ENCODE results near the gene GIPC2.
"Not testable (repeated sequence)": the region's sequence is repeated elsewhere in the genome, so short reads cannot be mapped to it uniquely, and the experiment has no call there.

GIPC2 gene

DNA sequence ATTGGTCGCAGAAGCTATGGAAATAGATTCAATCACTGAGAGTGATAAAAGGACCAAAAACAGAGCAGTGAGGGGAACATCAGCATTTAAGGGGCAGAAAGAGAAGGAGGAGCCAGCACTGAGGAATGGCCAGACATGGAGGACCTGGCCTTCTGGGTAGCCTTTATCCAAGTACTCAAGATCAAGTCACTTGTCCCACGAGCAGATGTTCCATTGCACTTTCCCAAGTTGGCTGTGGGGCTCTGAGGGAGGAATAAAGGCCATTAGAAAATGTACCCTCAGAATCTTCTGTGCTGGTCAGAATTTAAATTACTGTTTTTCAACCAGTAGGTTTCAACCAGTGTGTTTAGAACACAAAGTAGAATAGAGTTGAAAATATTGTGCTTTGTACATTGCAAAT, 55.3 kb downstream of the GIPC2 start:
- DNase-seq, result no peak

DNA sequence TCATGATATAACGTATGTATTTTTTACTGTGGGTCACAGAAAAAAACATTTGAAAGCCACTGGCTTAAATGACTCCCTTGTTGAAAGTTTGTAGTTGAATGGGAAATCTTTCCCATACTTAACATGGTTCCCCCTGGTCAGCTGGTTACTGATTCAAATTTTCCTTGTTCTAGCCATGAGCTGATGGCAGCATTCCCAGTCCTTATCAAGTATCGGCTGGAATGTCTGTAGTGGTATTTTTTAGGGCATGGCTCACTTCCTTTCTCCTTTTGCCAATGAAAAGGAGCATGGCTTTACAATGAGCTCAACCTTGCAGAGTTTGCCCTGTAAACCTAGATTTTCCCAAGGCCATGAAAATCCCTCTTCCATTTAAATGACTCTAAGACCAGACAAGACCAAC, 55.7 kb downstream of the GIPC2 start:
- no peak for DNase-seq

DNA sequence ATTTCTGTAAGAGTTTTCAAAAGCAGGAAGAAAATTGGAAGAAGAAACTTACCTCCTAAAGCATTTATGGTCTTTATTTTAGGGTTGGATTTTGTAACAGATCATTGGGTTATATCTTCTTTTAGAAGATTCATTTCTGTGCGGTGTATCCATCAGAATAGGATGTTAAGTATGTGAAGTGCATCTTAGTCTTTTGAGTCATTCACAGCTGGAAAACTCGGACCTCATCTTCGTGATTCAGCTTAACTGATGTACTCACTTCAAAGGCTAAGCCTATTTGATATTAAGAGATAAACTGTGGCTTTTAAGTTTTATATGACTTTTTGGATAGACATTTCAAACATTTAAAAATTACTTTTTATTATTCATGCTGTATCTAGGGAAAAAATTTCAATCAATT, 56.3 kb downstream of the GIPC2 start:
- no peak for DNase-seq

DNA sequence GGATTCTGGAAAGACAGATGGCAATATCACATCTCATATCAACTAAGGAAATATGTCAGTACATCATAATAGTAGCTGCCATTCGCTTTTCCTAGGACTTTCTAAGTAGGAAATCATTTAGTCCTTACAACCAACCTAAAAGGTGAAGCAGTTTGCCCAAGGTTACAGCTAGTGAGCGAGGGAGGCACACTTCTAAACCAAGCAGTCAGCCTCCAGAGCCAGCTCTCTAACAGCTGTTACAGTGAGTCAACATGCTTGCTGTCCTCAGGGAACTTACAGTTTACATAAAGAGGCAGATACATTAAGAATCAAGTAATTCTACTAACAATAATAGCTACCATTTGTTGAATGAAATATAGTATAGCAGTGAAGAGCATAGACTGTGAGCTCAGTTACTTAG, 57.1 kb downstream of the GIPC2 start:
- no peak for DNase-seq

DNA sequence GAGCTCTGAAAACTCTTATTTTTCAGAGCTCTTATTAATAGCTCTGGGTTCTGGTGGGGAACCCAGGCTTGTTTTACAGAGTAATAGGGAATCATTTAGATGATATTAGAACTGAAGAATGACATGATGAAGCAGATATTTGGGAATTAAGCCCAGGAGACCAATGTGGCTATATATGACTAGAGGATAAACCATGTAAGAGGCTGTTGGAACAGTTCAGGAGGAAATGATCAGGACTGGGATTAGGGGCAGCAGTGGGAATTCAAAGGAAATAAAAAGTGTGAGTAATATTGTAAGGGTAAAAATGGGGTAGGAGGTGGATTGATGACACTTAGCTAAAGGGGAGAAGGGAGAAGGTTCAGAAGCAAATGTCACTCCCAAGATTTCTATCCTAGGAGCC, 58.6 kb downstream of the GIPC2 start:
- no peak for DNase-seq

DNA sequence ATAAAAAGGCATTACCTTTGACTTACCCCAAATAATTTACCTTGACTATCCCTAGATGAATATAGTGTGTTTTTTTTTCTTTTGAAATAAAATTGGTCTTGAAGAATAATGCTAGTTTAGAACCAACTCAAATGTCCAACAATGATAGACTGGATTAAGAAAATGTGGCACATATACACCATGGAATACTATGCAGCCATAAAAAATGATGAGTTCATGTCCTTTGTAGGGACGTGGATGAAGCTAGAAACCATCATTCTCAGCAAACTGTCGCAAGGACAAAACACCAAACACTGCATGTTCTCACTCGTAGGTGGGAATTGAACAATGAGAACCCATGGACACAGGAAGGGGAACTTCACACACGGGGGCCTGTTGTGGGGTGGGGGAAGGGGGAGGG, 63.9 kb downstream of the GIPC2 start:
- not testable (repeated sequence) for DNase-seq

DNA sequence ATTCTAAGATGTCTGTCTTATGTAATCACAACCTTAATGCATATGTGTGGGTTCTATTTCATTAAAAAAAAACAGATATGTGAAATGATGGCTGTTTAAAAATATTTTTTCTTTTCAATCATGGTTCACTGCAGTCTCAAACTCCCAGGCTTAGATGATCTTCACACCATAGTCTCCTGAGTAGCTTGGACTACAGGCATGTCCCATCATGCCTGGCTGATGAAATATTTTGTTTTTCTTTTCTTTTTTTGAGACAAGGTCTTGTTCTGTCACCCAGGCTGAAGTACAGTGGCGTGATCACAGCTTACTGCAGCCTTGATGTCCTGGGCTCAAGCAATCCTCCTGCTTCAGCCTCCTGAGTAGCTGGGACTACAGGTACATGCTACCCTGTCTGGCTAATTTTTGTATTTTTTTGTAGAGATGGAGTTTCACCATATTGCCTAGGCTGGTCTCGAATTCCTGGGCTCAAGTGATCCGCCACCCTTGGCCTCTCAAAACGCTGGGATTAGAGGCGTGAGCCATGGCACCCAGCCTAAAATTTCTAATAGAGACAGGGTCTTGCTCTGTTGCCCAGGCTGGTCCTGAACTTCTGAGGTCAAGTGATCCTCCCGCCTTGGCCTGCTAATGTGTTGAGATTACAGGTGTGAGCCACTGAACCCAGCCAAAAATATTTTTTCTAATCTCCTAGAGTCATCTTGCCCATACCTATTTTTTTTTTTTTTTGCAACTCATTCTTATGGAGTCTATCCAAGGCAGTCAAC, 67.6 kb downstream of the GIPC2 start:
- no peak for DNase-seq

DNA sequence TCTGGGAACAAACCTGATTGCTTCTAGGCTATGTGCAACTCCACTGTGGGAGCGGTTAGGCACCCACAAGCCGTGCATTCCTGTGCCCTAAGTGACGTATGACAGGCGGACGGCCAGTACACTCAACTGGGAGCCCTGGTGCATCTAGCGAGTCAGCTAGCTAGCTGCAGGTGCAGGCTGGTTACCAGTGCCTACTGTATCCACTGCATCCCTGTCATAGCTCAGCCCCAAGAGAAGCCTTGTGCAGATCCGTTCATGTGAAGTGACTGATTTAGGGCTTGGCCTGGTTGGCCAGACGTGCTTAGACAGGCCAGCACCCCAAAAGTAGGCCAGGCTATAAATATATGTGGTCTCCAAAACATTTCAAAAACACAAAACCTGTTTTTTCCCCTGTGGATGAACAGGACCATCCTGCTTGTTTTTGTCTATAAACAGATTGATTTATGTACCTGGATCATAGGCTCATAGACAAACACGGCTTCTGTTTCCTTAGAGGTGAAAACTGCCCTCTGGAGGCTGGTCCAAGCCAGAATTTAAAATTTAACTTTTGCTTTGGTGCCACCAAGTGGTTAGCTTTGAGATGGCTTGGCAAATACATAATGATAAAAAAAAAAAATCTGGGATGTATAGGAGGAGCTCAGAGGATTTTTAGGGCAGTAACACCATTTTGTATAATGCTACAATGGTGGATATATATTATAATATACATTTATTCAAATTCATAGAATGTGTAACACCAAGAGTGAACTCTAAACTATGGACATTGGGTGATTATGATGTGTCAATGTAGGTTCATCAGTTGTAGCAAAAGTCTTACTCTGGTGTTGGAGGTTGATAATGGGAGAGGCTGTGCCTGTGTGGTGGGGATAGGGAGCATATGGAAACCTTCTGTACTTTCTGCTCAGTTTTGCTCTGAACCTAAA, 68.5 kb downstream of the GIPC2 start:
- peak; percentile 68 to 81 for DNase-seq

DNA sequence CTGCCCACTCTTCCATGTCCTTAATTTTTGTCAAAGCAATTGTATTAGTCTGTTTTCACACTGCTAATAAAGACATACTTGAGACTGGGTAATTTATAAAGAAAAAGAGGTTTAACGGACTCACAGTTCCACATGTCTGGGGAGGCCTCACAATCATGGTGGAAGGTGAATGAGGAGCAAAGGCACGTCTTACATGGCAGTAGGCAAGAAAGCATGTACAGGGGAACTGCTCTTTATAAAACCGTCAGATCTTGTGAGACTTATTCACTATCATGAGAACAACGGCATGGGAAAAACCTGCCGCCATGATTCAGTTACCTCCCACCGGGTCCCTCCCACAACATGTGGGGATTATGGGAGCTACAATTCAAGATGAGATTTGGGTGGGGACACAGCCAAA, 74.7 kb downstream of the GIPC2 start:
- DNase-seq, result not testable (repeated sequence)

DNA sequence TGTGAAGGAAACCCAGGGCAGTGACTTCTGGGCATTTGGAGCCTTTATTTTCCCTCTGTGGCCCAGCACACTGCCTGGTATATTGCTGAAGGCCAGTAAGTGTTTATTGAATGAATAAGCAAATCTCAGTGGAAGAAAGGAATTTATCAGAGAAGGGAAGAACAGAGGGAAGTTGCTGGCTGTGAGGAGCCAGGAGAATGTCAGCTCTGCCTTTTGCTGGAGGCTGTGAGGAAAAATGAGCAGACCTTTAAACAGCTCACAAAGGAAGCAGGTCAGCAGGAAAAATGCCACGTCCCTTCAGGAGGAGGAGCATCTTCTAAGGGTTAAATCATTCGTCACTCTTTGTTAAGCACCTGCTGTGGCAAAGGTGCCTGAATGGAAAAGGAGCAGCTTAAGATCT, 75.9 kb downstream of the GIPC2 start:
- DNase-seq, result no peak

DNA sequence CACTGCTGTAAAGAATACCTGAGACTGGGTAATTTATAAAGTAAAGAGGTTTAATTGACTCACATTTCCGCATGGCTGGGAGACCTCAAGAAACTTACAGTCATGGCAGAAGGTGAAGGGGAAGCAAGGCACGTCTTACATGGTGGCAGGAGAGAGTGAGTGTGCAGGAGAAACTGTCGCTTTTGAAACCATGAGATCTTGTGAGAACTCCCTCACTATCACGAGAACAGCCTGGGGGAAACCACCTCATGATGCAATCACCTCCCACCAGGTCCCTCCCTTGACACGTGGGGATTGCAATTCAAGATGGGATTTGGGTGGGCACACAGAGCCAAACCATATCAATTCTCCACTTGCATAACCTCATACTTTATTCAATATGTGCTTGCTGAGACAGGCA, 76.6 kb downstream of the GIPC2 start:
- DNase-seq, result no peak

DNA sequence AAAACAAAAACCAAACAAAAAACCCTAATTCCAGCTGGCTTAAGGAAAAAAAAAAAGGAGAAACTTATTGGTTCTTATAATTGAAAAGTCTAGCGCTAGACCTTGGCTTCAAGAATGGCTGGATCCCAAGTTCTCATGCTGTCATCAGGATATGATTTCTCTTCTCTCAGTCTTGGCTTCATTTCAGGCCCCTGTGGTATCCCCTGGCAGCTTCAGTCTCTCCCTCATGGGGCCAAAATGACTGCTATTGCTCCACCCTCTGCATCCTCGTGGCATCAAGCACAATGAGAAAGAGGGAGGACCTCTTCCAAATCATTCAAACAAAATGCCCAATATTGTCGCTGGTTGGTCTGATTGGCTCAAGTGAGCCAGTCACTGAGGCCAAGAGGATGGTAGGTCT, 80.7 kb downstream of the GIPC2 start:
- DNase-seq, result no peak

DNA sequence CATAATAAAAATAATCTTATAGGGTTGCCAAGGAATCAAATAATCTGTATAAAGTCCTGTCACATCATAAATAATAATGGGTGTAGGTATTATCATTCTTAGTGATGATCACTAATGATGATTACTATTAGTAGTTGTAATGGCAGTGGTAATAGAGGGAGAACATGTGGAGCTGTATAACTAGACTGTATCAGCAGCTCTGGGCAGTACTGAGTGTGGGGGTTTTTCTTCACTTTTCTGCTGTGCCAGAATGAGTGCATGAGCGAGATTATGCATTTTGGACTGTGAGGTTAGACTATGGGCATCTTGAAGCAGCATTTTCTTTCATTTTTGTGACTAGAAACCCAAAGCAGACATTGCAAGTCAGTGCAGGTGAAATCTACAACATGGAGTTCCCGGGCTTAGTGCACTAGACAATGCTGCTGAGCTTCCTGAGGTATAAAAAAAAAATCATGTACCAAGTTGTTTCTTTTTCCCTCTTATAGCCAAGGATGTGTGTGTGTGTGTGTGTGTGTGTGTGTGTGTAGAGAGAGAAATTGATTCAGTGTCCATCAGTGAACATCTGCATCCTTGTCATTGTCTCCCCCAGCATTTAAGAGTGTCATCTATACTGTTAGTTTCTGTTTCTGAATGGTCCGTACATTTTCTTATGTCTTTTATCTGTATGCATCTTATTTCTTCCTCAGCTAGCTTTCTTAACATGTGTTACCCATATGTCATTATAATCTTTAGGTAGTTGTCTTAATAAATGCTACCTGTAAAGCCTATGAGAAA, 86.6 kb downstream of the GIPC2 start:
- no peak for DNase-seq

DNA sequence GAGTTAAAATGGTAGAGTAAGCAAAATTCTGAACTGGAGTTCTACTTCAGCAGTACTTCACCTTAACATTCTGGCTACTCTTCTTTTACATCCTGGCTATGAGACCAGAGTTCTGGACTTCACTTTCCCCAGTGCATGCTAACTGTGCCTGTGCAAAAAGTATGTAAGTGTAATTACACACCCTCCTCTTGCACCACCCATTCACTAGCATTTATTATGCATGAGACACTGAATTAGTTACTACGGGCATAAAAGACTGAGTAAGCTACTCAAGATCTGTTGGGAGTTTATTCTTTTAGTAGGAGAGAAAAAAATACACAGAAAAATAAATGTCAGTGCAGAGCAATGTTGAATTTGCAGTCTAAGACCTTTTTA, 87.2 kb downstream of the GIPC2 start:
- DNase-seq, result no peak

DNA sequence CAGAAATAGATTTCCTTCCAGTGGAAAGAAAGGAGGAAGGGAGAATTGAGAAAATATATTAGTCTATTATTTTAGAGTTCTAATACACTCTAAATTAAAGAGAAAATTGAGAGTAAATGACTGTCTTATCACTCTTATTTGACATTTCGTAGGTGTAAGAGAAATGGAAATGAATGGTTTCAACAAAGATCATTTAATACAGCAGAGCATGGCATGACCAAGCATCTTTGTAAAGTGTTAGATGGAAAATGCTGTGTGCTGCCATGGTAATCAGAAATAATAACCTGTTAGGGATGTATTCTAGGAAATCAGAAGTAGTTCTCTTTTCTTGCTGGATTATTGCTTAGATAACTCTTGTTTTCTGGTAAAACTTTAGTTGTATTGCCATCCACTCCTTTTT, 90.9 kb downstream of the GIPC2 start:
- no peak for DNase-seq

DNA sequence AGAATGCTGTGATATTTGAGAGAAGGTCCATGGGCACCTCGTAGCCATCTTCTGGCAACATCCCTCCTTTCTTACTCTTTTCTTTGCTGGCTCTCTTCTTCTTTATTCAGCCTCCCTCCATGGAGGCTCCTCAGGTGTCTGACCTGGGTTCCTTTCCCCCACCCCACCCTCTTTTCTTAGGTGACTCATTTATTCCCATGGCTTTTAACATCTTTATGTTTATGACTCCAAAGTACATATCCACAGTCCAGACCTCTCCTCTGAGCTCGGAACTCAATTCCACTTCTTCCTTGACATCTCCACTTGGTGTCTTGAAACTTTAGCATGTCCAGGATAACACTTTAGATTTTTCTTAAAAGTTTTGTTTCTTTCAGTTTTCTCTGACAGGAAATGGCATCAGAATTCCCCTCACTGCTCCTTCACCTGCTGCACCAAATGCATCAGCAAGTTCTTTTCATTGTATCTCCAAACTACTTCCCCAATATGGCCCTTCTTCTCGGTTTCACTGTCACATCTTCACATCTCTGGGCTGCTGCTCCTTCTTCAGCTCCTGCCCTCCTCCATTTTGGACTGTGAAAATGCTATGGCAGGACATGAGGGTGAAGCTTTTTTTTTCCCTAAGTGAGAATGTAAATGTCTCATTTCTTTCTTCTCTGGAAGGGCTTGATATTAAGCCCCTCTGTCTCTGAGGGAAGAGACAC, 95.9 kb downstream of the GIPC2 start:
- DNase-seq, result no peak

DNA sequence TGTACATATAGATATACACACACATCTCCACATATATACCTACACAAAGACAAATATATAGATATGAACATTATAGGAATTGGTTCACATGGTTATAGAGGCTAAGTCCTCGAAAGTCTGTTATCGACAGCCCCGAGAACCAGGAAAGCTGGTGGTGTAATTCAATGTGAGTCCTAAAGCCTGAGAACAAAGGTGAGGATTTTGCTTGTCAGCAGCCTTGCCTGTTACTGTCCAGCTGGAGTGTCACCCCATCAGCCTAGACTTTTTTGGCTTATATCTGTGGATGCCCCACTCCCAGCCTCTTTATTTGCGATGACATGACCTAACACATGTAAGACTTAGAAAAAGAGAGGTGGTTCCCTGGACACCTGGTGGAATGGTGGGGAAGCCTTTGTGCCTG, 97.0 kb downstream of the GIPC2 start:
- DNase-seq, result no peak

DNA sequence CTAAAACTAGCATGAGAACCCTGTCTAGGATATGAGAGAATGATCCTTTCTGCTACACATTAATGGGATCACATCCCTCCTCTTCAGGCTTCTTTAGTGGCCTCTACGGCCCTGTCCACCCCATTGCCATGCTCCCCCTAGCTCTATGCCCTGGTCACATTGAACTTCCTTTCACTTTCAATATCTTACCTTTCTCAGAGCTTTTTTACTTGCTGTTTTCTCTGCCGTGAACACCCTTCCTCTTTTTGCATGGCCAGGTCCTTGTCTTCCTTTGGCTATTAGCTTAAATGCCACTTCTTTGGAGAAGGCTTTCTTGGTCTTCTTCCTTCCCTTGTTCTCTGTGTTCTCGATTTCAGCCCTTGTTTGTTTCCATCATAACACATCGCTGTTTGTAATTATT, 97.4 kb downstream of the GIPC2 start:
- DNase-seq, result peak; percentile 15 to 51

DNA sequence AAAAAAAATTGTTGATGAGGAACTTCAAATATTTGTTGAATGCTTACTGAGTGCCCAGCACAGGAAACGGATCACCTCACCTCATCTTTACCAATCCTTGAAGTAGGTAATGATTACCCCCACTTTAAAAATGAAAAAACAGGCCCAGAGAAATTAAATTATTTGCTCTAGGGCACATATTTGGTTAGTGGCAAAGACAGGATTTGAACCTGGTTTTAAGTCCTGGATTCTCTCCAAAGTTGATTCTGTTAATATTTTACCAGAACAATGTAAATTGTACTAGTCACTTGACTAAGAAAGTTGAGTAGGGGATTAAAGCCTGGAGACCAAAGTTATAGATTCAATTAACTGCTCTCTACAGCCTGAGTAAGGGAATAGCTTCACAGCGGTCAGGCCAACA, 97.9 kb downstream of the GIPC2 start:
- DNase-seq, result no peak

DNA sequence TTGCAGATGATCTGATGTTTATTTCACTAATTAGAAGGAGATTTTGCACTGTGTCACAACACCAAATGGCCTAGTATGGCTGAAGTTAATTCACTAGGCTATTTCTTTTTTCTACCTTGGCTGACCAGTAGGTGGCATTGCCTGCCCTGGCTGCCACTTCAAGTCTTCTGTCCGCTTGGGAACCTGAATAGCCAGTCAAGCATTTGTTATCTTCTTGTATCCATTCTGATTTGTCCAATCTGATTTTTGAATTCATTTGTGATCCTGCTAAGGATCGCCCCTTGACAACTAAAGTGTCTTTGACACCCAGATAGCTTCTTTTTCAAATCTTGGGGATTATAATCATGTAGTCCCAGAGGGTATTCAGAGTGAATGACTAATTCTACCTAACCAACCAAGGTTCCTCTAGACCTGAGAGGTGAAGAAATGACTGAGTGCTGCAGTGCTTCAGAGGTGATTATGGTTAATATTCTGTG, 99.4 kb downstream of the GIPC2 start:
- peak; percentile 76 to 83 for DNase-seq

DNA sequence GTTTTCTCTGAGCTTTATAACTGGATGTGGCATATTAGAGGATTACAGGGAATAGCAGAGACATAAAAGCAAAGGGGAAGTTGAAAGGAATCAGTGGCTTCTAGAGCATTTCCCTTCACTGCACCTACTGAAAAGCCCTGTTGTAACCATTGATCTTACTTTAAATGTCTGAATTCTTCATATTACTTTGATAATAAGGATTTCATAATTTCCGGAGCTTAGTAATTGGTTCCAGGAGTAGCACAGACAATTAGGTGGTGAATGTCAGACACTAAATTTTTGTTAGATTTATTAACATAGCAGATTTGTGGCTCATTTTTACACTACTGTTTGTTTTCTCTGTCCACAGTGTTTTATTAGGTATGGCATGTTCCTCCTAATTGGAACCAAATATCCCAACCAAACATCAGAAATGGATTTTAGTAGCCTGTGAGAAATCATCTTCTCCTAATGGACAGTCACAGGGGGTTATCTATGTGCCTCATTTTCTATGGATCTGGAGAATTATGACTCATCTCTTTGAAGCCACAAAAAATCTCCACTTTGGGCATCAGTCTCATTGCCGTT, 100.5 kb downstream of the GIPC2 start:
- DNase-seq, result no peak

DNA sequence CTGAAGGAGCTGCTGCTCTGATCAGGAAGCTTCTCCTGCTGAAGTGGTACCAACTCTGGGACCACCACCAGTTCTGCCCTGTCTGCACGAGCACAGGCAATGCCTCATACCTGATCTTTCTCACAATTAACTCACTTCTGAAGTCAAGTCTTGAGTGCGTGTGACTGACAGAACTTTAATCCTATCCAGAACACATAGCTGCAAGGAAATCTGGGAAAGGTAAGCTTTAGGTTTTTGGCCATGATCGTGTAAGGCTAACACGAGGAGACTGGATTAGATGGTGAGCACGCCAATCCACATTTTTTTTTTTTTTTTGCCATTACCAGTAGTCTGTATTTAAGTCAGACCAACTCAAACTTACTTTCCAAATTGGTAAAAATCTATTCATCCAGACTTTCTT, 101.3 kb downstream of the GIPC2 start:
- no peak for DNase-seq
